Islet of Langerhans (tissue), 1 donor: ENCODE data around the gene ABHD6.
"Not testable (repeated sequence)": the region's sequence is repeated elsewhere in the genome, so short reads cannot be mapped to it uniquely, and the experiment has no call there.

Experiments used
- FAIRE-seq: peaks from one replicate; lab custom pipeline; 2011; peaks lifted over from hg19 to GRCh38; lab: Jason Lieb, UNC

ABHD6 gene

GRCh38 chr3:58210761-58211460 is 26.7 kb upstream of the ABHD6 start, which contains the start of gene DNASE1L3:
Gene DNASE1L3 (minus strand): TSS chr3:58210972. CDS start chr3:58210906, 66 bp downstream.
- FAIRE-seq: no peak

- FAIRE-seq: no peak
Measured at GRCh38 chr3:58214484-58215316, 22.9 kb upstream of the ABHD6 start.

- no peak for FAIRE-seq
Measured at GRCh38 chr3:58215317-58216025, 22.1 kb upstream of the ABHD6 start.

- no peak for FAIRE-seq
Measured at GRCh38 chr3:58216496-58217195, 20.9 kb upstream of the ABHD6 start.

- FAIRE-seq: no peak
Measured at GRCh38 chr3:58217209-58217811, 20.3 kb upstream of the ABHD6 start.

- FAIRE-seq: no peak
Measured at GRCh38 chr3:58218904-58219303, 18.7 kb upstream of the ABHD6 start.

- FAIRE-seq: no peak
Measured at GRCh38 chr3:58222161-58222724, 15.3 kb upstream of the ABHD6 start.

- no peak for FAIRE-seq
Measured at GRCh38 chr3:58223855-58224254, 13.7 kb upstream of the ABHD6 start.

- FAIRE-seq: not testable (repeated sequence)
Measured at GRCh38 chr3:58227933-58228332, 9.7 kb upstream of the ABHD6 start.

- no peak for FAIRE-seq
Measured at GRCh38 chr3:58230876-58231552, 6.6 kb upstream of the ABHD6 start.

- FAIRE-seq: no peak
Measured at GRCh38 chr3:58231666-58232065, 5.9 kb upstream of the ABHD6 start.

GRCh38 chr3:58234516-58234931 is 3.1 kb upstream of the ABHD6 start:
- FAIRE-seq: no peak

GRCh38 chr3:58235970-58236369 is 1.6 kb upstream of the ABHD6 start:
- FAIRE-seq: no peak

- no peak for FAIRE-seq
Measured at GRCh38 chr3:58236527-58237237, 910 bp upstream of the ABHD6 start.

- no peak for FAIRE-seq
Measured at GRCh38 chr3:58237941-58238681, 519 bp downstream of the ABHD6 start.

GRCh38 chr3:58238830-58239229 is 1.2 kb downstream of the ABHD6 start:
- no peak for FAIRE-seq

- FAIRE-seq: no peak
Measured at GRCh38 chr3:58241306-58242044, 3.9 kb downstream of the ABHD6 start.

GRCh38 chr3:58242340-58242739 is 4.7 kb downstream of the ABHD6 start:
- FAIRE-seq: no peak

GRCh38 chr3:58242860-58243259 is 5.3 kb downstream of the ABHD6 start:
- FAIRE-seq: not testable (repeated sequence)
